ENCODE measurements around the gene WDR7. TPM values are rescaled to one million over a fixed set of nuclear protein-coding genes. Genes with fewer than 3 reads are reported as not detected.

WDR7 gene
- total and polyA plus RNA-seq, 2 experiments from 2014 or later = 9.8 to 15.0 TPM

GRCh38 chr18:56659111-56659510 is 8.0 kb downstream of the WDR7 start:
- Histone ChIP-seq H3K36me3 (no peaks in the 10 kb centered on the region), H3K4me1 (ENCODE audit: low read depth) (peaks cover 14% of the 10 kb centered on the region), H3K4me3 (no peak overlapping the region), H3K27ac (no peak overlapping the region), H3K9me3 (ENCODE audit: low read depth) (no peaks in the 10 kb centered on the region), H3K27me3 (no peaks in the 10 kb centered on the region)
- no peak for DNase-seq (ENCODE audit: low read depth in 1 of 2, low spot score in 1 of 2)
- TF ChIP-seq CTCF (IDR thresholded peaks at IDR 0.05; ENCODE audit: low read depth, low read length) = no peak

- Histone ChIP-seq H3K27me3 (no peaks in the 10 kb centered on the region), H3K4me3 (no peak overlapping the region), H3K4me1 (ENCODE audit: low read depth) (peaks cover 14% of the 10 kb centered on the region), H3K27ac (no peak overlapping the region), H3K36me3 (no peaks in the 10 kb centered on the region), H3K9me3 (ENCODE audit: low read depth) (no peaks in the 10 kb centered on the region)
- DNase-seq (ENCODE audit: low read depth in 1 of 2, low spot score in 1 of 2) = no peak
- TF ChIP-seq CTCF (IDR thresholded peaks at IDR 0.05; ENCODE audit: low read depth, low read length) = no peak
These were observed 9.5 kb downstream of the WDR7 start for GRCh38 chr18:56660655-56661054.

GRCh38 chr18:56661360-56662062 is 10.4 kb downstream of the WDR7 start:
- no peaks in the 10 kb centered on the region for H3K9me3 ChIP-seq (ENCODE audit: low read depth)
- H3K27ac ChIP-seq = no peak overlapping the region
- no peak for DNase-seq (ENCODE audit: low read depth in 1 of 2, low spot score in 1 of 2)
- H3K27me3 ChIP-seq = no peaks in the 10 kb centered on the region
- H3K4me1 ChIP-seq (ENCODE audit: low read depth) = peaks cover 14% of the 10 kb centered on the region
- no peaks in the 10 kb centered on the region for H3K36me3 ChIP-seq
- H3K4me3 ChIP-seq = no peak overlapping the region
- no peak for TF ChIP-seq CTCF (IDR thresholded peaks at IDR 0.05; ENCODE audit: low read depth, low read length)

- Histone ChIP-seq H3K27me3 (no peaks in the 10 kb centered on the region), H3K36me3 (no peaks in the 10 kb centered on the region)
These were observed 10.9 kb downstream of the WDR7 start for GRCh38 chr18:56662063-56662408.

GRCh38 chr18:56662502-56662901 is 11.3 kb downstream of the WDR7 start:
- no peak for DNase-seq (ENCODE audit: low read depth in 1 of 2, low spot score in 1 of 2)
- no peaks in the 10 kb centered on the region for H3K27me3 ChIP-seq
- H3K4me1 ChIP-seq (ENCODE audit: low read depth) = peaks cover 14% of the 10 kb centered on the region
- TF ChIP-seq CTCF (IDR thresholded peaks at IDR 0.05; ENCODE audit: low read depth, low read length) = no peak
- H3K9me3 ChIP-seq (ENCODE audit: low read depth) = no peaks in the 10 kb centered on the region
- H3K27ac ChIP-seq = peak overlapping the region; percentile 9
- H3K4me3 ChIP-seq = no peak overlapping the region
- no peaks in the 10 kb centered on the region for H3K36me3 ChIP-seq

More at GRCh38 chr18:56662063-56662408, 10.9 kb downstream of the WDR7 start:
- DNase-seq (ENCODE audit: low read depth in 1 of 2, low spot score in 1 of 2) = no peak
- H3K4me1 ChIP-seq (ENCODE audit: low read depth) = peaks cover 14% of the 10 kb centered on the region
- no peaks in the 10 kb centered on the region for H3K9me3 ChIP-seq (ENCODE audit: low read depth)
- no peak for TF ChIP-seq CTCF (IDR thresholded peaks at IDR 0.05; ENCODE audit: low read depth, low read length)
- no peak overlapping the region for H3K27ac ChIP-seq
- no peak overlapping the region for H3K4me3 ChIP-seq
